ENCODE measurements around the gene XYLT1.

DNA sequence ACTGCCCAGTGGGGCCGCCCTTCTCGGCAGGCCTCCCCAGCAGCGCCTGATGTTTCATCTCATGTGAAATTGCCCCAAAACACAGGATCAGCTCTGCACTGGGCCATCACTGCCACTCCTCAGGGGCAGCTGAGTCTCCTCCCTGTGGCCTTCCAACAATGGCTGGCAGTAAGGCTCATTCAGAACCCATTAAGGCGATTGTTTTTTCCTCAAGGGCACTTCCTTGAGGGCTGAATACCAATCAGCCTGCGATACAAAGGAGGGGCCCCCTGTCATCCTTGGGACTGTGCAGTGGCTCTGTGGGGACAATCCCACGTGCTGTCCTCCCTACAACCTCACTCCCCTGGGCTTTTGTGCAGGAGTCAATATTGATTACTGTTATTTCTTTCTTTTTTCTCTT, 47.5 kb downstream of the XYLT1 start:
- no peak for TF ChIP-seq POLR2A (IDR thresholded peaks at IDR 0.05; ENCODE audit: low read depth, low read length)
- TF ChIP-seq RAD21 (IDR thresholded peaks at IDR 0.05; ENCODE audit: low read length), result no peak
- TF ChIP-seq, protein P1, sequence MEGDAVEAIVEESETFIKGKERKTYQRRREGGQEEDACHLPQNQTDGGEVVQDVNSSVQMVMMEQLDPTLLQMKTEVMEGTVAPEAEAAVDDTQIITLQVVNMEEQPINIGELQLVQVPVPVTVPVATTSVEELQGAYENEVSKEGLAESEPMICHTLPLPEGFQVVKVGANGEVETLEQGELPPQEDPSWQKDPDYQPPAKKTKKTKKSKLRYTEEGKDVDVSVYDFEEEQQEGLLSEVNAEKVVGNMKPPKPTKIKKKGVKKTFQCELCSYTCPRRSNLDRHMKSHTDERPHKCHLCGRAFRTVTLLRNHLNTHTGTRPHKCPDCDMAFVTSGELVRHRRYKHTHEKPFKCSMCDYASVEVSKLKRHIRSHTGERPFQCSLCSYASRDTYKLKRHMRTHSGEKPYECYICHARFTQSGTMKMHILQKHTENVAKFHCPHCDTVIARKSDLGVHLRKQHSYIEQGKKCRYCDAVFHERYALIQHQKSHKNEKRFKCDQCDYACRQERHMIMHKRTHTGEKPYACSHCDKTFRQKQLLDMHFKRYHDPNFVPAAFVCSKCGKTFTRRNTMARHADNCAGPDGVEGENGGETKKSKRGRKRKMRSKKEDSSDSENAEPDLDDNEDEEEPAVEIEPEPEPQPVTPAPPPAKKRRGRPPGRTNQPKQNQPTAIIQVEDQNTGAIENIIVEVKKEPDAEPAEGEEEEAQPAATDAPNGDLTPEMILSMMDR (conservative IDR thresholded peaks at IDR 0.05; ENCODE audit: low read depth, low read length), result no peak
- TF ChIP-seq SMC3 (IDR thresholded peaks at IDR 0.05; ENCODE audit: low read depth, low read length), result no peak
- TF ChIP-seq, protein P2, sequence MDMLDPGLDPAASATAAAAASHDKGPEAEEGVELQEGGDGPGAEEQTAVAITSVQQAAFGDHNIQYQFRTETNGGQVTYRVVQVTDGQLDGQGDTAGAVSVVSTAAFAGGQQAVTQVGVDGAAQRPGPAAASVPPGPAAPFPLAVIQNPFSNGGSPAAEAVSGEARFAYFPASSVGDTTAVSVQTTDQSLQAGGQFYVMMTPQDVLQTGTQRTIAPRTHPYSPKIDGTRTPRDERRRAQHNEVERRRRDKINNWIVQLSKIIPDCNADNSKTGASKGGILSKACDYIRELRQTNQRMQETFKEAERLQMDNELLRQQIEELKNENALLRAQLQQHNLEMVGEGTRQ (IDR thresholded peaks at IDR 0.05; ENCODE audit: low read depth, low read length), result no peak
- TF ChIP-seq MAFK (IDR thresholded peaks at IDR 0.05; ENCODE audit: low read depth, low read length), result no peak
- TF ChIP-seq MAZ (IDR thresholded peaks at IDR 0.05; ENCODE audit: borderline replicate concordance, low read depth, low read length), result no peak
- TF ChIP-seq RFX5 (IDR thresholded peaks at IDR 0.05; ENCODE audit: low read depth, low read length), result no peak
